HG03460 (cell line): ENCODE measurements around the gene NHSL1.
"Not testable (repeated sequence)": the region's sequence is repeated elsewhere in the genome, so short reads cannot be mapped to it uniquely, and the experiment has no call there.

ENCODE experiments used
- ATAC-seq: cut with Tn5 transposase; IDR thresholded peaks from one replicate; pipeline ENCODE4 v1.9.1; 2021; ENCODE audit not compliant: unreplicated experiment

NHSL1 gene

DNA sequence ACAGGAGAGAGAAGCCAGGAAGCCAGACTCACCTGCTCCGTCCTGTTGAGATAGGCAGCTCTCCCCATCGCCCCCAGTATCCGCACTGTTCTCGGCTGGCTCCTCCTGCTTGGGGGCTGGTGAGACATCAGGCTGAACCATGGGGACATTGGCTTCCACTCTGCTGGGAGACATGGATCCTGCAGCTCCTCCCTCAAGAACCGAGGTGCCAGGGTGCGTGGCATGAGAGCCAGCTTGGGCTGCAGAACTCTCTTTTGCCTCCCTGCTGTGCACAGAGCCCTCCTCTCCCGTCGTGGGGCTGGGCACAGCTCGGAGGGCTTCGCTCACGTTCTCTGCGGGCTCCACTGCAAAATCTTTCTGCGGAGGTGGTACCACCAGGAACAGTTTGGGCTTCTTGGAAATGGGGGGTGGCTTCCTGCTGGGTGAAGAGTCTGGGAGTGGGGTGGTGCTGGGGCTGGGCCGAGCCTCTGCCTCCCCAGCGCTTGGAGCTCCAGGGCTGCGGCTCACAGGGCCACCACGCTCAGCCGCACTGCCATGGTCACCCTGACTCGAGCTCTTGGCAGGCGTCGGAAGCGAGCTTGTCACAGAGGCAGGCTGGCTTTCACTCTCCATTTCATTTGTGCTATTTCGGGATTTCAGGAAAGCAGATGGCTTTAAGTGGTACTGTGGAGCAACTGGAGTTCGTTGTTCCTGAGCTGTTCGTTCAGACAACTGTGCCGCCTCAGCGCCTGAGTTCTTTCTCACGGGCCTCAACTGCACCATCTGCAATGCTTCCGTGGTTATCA, 68.7 kb downstream of the NHSL1 start:
- ATAC-seq: no peak

DNA sequence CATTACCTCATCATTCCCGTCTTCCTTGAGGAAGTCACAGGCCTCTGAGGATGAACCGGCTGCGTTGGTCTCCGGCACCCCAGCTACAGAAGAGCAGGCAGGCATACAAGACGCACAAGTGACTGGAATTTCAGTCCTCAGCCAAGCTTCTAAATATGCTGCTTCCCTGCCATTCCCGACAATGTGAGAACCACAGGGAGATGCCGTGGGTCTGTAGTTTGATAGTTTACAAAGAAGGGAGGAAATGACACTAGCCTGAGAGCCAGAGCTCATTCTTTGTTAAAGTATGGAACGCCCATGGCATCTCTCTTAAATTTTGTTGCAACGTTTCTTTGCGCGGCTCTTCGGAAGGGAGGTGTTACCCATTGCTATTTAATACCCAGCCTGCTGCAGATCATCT, 69.5 kb downstream of the NHSL1 start:
- no peak for ATAC-seq

DNA sequence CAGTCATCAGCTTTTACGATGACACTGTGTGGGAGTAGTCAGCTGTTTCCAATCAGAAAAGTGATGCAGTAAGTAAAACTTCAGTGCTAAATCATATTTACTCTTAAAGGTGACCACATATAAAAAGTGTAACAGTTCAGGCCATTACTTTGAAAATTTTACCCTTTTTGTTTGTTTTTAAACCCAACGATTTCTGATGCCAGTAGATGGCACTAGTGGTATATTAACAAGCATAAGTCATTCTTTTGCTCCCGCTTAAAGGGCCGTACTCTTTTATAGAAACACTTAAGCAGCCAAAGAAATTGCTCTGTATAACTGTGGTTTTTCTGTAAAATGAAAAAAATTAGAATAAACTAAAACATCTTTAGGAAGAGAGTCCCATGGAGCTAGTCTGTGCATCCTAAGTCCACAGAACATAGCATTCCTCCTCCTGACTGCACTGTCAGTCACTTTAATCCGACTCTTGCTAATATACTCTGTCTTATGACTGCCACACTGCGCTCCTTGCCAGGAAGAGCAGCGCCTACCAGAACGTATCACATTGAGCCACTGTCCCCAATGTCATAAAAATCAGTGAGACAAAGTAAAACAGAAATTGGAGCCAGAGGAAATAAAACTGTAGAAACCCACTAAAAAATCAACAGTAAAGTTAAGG, 70.2 kb downstream of the NHSL1 start:
- ATAC-seq: no peak

DNA sequence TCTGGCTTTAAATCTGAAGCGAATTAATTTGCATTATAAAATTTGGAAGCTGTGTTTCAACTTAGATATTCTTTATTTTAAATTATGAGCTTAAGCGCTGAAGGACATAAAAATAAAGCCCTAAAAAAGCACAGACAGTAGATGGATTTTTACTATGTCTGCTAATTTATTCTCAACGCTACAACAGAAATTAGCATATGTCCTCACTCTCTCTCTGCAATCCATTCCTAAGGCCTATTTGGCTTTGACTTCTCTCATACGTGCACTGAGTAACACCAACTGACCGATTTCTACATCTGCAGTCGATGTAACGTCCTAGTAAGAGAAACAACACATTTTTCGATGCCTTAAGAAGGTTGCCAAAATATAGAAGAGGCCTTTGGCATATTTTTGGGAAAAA, 71.6 kb downstream of the NHSL1 start:
- no peak for ATAC-seq

DNA sequence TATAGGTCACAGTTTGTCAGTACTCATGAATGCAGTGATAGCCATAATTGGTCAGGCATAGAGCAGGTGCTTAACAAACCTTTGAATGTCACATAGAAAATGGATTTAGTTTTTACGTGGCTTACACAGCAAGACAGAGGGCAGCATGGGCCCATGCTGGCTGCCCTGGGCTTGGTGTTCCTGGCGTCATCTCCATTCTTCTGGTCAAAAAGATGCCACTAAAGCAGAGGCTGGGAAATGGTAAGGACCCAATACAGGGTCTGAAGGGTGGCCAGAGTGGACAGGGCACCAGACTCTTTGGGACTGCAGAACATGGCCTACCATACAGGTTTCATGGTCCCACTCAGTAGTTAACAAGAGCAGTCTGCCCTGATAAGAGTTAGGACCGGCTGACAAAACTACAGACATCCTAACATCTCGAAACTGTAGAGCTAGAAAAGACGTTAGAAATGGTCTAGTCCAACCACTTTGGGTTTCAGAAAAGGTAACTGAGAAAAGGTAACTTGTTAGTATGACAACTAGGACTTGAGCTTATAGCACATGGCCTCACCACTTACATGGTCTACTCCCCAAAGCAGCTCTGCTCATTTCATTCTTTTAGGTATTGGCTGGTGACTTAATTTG, 72.7 kb downstream of the NHSL1 start:
- ATAC-seq: no peak

DNA sequence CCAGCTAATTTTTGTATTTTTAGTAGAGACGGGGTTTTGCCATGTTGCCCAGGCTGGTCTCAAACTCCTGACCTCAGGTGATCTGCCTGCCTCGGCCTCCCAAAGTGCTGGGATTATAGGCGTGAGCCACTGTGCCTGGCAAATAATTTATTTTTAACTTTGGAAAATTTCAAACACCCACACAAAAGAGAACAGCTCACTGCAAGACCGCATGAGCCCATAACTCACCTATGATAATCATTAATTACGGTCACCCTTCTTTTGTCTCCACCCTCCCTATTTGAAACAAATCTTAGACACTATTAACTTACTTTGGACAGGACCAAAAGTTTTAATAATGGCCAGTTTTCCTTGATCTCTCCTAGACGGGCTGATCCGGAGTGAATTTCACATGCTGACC, 74.0 kb downstream of the NHSL1 start:
- ATAC-seq: not testable (repeated sequence)

DNA sequence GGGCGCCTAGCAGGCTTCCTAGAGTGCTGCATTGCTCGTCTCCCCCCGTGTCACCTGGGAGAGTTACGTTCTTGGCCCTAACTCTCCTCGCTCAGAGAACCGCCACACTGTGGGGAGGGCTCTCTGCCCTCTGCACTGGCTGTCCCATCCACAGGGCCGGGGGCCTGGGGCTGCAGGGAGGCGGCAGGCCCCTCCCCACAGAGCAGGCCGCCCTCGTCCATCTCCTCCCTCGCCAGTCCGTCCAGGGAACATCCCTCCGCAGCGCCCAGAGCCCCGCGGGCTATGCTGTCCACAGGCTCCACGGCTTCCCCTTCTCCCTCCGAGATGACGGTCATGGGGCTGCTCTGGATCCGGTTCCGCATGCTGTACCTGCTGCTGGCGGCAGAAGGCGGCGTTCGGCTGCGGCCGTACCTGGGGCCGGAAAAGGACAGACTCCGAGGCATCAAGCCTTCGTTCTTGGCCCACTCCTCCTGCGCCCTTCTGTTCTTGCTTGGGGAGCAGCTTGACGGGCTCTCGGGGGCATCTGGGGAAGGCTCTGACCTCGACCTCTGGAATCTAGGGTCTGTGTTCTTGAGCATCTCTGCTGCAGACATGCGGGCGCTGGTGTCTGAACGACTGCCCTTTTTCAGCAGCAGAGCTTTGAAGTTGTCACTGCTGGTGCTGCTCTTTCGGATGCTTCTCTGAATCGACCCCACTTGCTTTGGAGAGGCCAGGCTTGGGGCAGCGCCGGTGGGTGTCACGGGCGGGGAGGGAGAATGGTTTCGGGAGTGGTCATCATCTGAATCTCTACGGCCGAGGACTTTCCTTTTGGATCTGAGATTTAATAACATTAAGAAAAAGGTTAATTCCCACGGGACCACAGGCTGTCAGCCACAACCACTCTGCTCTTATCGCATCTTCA, 75.0 kb downstream of the NHSL1 start:
- no peak for ATAC-seq

DNA sequence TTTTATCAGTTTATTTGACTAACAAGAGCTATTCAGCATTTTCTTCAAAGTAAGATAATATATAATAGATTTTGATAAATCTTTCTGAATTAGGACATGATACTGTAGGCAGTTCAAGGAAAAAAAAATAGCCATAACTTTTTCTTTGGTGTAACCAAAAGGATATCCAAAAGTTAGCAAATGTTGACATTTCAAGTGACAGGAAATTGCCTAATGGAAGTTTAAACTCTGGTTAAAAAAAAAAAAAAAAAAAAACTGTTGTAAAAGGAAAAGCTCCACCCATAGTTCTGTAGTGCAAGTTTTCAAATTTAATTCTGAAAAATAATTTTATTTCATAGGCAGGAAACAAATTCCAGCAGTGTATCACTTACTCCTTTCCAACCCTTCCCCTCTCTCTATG, 76.4 kb downstream of the NHSL1 start:
- ATAC-seq: no peak

DNA sequence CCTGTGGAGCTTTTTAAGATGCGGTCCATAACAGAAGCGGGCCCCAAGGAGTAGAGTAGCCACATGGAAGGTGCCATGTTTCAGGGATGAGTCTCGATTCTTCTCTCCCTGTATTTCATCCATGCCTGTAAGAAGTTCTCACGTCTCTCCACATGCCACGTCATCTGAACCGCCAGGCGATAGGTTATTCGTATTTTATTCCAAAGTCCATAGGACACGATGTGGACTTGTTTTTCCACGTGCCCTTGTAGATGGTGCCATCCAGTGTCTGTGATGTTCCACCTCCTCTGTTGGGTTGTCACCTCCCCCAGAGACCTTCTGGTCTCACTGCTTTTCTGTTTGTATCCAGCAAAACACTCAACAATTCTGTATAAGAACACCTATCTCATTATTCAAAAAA, 77.7 kb downstream of the NHSL1 start:
- ATAC-seq: no peak

DNA sequence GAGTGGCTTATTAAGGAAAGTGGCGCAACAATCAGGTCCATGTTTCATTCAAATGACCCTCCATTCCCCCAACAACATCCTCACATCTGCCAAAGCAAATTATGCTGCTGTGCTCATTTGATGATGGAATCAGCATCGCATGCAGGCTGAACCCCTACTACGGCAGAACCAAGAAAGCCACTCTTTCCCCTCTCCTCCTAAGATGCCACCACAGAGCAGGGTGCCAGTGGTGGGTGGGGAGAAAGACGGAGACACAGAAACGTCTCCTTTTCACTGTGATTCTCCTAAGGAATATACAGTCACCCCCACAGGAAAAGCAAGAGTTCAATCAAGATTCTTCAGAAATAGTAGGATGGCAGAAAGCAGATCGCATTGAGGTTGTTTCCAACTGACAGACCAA, 78.2 kb downstream of the NHSL1 start:
- ATAC-seq: no peak

DNA sequence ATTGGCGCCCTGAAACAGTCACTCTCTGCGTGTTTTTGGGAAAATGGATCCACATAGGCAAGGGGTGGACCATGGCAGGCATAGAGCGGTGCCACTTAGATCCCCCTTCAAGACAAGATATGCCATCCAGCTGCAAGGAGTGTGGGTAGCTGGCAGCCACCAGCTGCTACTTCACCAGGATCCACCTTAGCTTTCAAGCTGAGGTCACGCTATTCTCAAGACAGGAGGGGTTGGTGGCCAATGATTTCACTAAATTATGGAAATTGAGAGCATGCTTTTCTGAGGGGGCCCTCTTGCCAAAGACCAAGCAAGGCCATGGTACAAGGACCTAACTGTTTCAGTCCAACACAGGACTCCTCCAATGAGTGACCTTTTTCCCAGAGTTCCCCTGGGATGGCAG, 78.9 kb downstream of the NHSL1 start:
- no peak for ATAC-seq

DNA sequence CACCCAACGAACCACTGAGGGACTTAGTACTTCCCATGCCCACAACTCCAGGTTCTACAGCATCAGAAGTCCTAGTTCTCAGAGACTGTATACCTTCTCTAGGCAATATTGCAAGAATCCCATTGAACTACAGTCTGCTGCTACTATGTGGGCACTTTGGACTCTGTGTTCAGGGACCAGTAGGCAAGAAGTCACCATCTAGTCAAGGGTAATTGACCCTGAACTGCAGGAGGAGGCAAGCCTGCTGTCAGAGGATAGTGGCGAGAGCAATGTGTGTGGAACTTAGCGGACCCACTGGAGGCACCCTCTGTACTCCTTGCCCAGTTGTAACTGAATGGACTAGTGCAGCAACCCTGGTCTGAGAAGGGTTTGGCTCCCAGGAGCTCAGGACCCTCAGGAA, 79.5 kb downstream of the NHSL1 start:
- no peak for ATAC-seq

DNA sequence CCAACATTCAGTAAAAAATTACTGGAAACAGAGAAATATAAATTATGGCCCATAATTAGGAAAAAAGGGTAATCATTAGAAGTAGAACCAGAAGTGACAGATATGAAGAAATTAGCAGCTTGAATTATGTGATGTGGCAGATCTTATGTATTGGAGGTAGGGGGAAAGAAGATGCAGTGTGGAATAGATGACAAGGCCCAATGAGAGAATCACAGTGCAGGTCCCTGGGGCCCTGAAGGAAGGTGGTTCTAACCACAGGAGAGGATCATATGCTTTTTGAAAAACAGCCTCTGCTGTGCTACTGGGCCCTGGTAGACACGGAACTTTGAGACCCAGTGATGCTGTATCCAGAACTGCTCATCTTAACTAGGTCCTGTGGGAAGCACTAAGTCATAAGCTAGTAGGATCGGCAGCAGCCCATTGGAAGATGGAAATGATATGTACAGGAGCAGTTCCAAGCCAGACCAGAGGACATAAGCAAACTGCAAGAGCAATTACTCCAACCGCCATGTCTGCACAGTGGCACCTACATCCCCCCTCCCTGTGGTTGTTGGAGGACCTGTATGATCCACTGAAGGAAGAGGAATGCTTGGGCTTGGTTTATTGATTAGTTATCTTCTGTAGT, 81.1 kb downstream of the NHSL1 start:
- no peak for ATAC-seq

DNA sequence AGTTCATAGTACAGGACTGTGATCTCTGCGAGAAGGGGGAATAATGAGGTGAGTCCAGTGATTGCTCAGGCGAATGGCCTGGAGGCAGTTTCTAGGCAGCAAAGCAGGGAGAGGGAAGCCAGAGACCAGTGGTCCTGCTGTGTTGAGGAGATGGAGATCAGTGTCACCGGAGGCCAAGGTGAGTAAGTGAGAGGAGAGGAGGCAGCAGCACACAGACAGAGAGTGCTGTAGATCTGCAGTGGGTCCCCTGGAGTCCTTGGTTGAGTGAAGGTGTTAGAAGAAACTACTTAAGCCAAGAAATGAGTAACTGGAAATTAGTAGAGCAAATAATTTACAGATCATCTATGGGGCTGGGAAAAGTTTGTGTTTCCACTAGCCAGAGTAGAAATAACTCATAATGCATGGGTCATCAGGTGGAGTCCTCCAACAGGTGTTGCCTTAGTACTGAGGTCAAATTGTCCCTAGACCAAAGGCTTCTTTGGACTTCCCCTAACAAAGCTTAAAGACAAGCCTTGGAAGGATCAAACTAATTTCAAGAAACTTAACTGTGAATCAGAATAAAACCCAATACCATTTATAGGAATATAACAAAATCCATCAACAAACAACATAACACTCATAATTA, 81.7 kb downstream of the NHSL1 start:
- no peak for ATAC-seq

DNA sequence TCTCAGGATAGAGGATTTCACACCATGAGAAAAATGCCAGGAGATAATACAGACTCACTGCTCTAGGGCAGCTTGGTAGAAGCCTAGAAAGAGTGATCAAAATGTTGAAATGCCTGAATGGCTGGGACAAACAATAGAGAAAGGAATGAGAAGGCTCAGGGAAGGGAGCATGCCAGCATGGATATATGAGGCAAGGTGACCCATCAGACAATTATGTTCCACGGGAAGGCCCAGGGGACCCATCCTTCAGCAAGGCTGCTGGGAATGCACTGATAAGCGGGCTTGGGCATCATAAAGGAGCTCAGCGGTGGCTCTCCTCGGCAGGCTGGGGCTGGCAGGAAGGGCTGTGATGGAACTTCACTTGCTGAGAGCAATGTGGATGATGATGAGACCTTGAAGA, 83.1 kb downstream of the NHSL1 start:
- ATAC-seq: no peak

DNA sequence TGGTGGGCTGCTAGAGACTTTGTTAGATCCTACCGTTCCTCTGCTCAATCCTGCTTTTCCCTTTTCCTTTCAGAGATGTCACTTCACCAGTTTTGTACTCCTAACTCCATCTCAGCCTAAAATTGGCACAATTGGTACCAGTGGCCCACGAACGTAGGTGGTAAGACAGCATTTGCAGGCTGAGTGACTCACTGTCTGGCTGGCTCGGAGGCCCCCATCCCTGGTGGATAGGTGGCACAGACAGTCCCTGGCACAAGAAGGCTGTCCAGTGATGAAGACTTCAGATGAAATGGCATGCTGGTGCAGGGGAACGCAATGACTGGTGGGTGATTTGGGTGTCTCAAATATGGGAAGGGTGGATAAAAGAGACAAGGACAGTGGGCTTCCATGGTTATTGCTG, 84.2 kb downstream of the NHSL1 start:
- no peak for ATAC-seq

DNA sequence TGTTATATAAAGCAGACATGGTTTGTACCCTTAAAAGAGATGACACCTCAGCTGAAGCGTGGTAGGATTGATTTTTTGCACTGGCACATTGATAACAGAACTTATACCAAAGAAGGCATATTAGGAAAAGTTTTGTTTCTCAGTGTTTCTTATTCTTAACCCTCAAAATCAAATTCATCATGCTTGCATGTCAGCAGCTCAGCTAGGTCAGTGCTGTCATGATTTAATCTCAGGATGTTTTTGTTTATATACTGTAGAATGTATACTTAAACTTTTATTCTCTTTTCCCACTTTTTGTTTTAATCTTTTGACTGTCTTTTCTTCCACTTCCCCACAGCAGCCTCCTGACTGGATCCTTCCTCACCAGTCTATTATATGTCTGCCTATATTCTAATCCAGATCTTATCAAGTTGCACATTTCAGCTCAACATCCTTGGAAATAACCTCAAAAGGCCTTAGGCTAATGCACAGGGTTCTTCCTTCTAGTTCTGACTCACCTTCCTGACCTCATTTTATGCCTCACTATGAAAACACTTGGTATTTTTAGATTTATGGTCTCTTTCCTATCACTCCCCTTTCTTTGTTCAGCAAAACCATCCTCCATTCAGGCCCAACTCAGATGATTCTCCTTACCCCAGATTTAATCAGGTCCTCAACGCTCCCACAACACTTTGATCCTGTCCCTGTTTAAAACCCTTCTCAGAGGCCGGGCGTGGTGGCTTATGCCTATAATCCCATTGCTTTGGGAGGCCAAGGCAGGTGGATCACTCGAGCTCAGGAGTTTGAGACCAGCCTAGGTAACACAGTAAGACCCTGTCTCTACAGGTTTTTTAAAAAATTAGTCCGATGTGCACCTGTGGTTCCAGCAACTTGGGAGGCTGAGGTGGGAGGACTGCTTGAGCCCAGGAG, 88.1 kb downstream of the NHSL1 start:
- ATAC-seq: no peak

DNA sequence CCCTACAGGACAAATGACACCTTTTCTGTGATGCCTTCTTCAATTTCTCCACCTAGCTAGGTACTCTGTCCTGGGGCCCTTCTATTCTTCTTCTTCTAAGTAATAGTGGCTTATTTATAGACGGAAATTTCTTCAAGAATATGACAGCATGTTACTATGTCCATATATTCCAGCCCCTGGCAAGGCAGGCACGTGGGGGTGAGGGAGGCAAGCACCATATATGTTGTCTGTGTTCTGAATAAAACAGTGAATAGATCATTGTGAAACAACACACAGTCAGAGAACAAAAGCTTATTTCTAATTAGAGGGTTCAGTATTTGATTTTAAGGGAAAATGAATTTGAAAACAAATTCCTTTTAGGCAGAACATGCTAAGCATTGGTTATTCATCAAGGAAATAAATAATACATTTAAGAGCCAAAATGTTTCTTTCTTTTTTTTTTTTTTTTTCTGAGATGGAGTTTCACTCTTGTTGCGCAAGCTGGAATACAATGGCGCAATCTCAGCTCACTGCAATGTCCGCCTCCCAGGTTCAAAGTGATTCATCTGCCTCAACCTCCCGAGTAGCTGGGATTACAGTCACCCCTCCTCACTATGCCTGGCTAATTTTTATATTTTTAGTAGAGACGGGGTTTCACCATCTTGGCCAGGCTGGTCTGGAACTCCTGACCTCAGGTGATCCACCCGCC, 89.1 kb downstream of the NHSL1 start:
- no peak for ATAC-seq

DNA sequence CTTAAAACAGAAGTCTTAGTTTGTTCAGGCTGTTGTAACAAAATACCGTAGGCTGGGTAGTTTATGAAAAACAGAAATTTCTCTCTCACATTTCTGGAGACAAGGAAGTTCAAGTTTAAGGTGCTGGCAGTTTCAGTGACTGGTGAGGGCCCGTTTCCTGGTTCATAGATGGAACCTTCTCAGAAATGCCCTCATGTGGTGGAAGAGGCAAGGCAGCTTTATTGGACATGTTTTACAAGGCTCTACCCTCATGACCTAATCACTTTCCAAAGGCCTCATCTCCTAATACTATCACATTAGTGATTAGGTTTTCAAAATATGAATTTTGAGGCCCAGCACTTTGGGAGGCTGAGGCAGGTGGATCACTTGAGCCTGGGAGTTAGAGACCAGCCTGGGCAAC, 92.9 kb downstream of the NHSL1 start:
- no peak for ATAC-seq
